Adrenal gland (tissue), 5 donors: ENCODE data around the gene TM4SF5.
"Not testable (repeated sequence)": the region's sequence is repeated elsewhere in the genome, so short reads cannot be mapped to it uniquely, and the experiment has no call there.

Experiments
- CTCF ChIP-seq, 6 experiments: fragments of 450-650 bp in 4 of 6; fragments of 200-600 bp in 2 of 6; sonication (generic) in 1 of 6; IDR thresholded peaks; 1 replicate in 5 of 6; 2 replicates in 1 of 6; pipeline versions ENCODE4 v1.5.1 to v1.8.0; 2016 to 2021; ENCODE audit warnings: antibody characterized with exemption in 6 of 6, mild to moderate bottlenecking in 2 of 6, moderate library complexity in 1 of 6
- POLR2A ChIP-seq, 2 donors: fragments of 450-650 bp; IDR thresholded peaks; one replicate each; pipeline ENCODE4 v1.6.1; 2017; ENCODE audit warnings: antibody characterized with exemption in 2 of 2, mild to moderate bottlenecking in 2 of 2, moderate library complexity in 1 of 2
- donor health status: DM: no; HTN: no; CAD: no.

DNA sequence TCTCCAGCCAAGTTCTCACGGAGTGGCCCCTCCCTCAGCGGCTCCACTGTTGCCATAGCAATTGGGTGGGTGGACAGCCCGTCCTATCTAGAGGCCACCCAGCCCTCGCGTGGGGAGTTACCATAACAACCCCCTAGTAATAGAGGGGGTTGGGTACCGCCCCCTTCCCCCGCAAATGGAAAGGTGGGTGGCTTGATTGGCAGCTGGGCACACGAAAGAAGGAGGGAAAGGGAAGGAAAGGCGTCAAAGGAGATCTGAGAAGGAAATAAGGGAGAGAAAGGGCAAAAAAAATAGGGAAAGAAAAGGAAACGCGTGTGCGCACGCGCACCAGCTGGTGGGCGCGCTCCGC, 61.1 kb downstream of the TM4SF5 start:
- not testable (repeated sequence) for TF ChIP-seq CTCF, POLR2A (IDR thresholded peaks at IDR 0.05)
